MM.1S (cell line): ENCODE results near the gene CAMK2G.

ENCODE experiments used
- DNase-seq: peaks from one replicate; pipeline ENCODE4 v3.0.0-alpha.2; 2015
- H2AFZ ChIP-seq: fragments of 300-600 bp; sonication (generic); 2 replicates; pipeline ENCODE4 v1.6.0; 2016; ENCODE audit warnings: antibody characterized with exemption, low read length
- H3F3A ChIP-seq: fragments of 300-600 bp; sonication (generic); 2 replicates; pipeline ENCODE4 v1.6.1; 2016; ENCODE audit warnings: mild to moderate bottlenecking, antibody characterized with exemption, low read length, moderate library complexity, mixed read lengths; ENCODE audit not compliant: insufficient read depth
- H3K27ac ChIP-seq: fragments of 300-600 bp; sonication (generic); 2 replicates; pipeline ENCODE4 v1.5.1; 2016; ENCODE audit warnings: mild to moderate bottlenecking, low read length
- H3K27me3 ChIP-seq: fragments of 300-600 bp; sonication (generic); replicated peaks from 2 replicates; pipeline ENCODE4 v1.6.0; 2016; ENCODE audit warnings: low read length; ENCODE audit not compliant: insufficient read depth
- H3K36me3 ChIP-seq: fragments of 300-600 bp; sonication (generic); replicated peaks from 2 replicates; pipeline ENCODE4 v1.6.1; 2016; ENCODE audit warnings: mild to moderate bottlenecking, low read length, mixed read lengths; ENCODE audit not compliant: insufficient read depth
- H3K4me1 ChIP-seq: fragments of 300-600 bp; sonication (generic); 2 replicates; pipeline ENCODE4 v1.6.1; 2016; ENCODE audit warnings: low read length, mixed read lengths
- H3K4me2 ChIP-seq: fragments of 300-600 bp; sonication (generic); 2 replicates; pipeline ENCODE4 v1.6.0; 2016; ENCODE audit warnings: low read depth, low read length
- H3K4me3 ChIP-seq: fragments of 300-600 bp; sonication (generic); 2 replicates; pipeline ENCODE4 v1.5.1; 2016; ENCODE audit warnings: low read length, mixed read lengths
- H3K79me2 ChIP-seq: fragments of 300-600 bp; sonication (generic); 2 replicates; pipeline ENCODE4 v1.6.1; 2016; ENCODE audit warnings: mixed run types, low read length, mixed read lengths
- H3K9ac ChIP-seq: fragments of 300-600 bp; sonication (generic); 2 replicates; pipeline ENCODE4 v1.6.1; 2016; ENCODE audit warnings: low read length, mixed read lengths
- H3K9me2 ChIP-seq: fragments of 300-600 bp; sonication (generic); replicated peaks from 2 replicates; pipeline ENCODE4 v1.6.1; 2016; ENCODE audit warnings: mild to moderate bottlenecking, low read length, mixed read lengths; ENCODE audit not compliant: insufficient read depth
- H3K9me3 ChIP-seq: fragments of 300-600 bp; sonication (generic); replicated peaks from 2 replicates; pipeline ENCODE4 v1.6.1; 2016; ENCODE audit warnings: mild to moderate bottlenecking, low read length, mixed read lengths; ENCODE audit not compliant: insufficient read depth
- H4K20me1 ChIP-seq: fragments of 300-600 bp; sonication (generic); 2 replicates; pipeline ENCODE4 v1.6.1; 2016; ENCODE audit warnings: mild to moderate bottlenecking, low read length, moderate library complexity, mixed read lengths; ENCODE audit not compliant: insufficient read depth
- EZH2 ChIP-seq: fragments of 300-600 bp; sonication (generic); optimal IDR thresholded peaks from 2 replicates; pipeline ENCODE3; 2017; ENCODE audit warnings: low read depth, mild to moderate bottlenecking, antibody characterized with exemption, low read length, mixed read lengths
- EZH2phosphoT487 ChIP-seq: fragments of 300-600 bp; sonication (generic); IDR thresholded peaks from 2 replicates; pipeline ENCODE4 v1.6.1; 2018; ENCODE audit warnings: antibody characterized with exemption, low read length
- TF ChIP-seq, protein P1 (sequence below): fragments of 300-600 bp; sonication (generic); IDR thresholded peaks from 2 replicates; pipeline ENCODE4 v1.5.1; 2016; ENCODE audit warnings: antibody characterized with exemption, low read length, mixed read lengths

Gene CAMK2G

GRCh38 chr10:73793456-73793855 lies 80.9 kb downstream of the CAMK2G start:
- no peak for TF ChIP-seq EZH2
- TF ChIP-seq, protein P1, sequence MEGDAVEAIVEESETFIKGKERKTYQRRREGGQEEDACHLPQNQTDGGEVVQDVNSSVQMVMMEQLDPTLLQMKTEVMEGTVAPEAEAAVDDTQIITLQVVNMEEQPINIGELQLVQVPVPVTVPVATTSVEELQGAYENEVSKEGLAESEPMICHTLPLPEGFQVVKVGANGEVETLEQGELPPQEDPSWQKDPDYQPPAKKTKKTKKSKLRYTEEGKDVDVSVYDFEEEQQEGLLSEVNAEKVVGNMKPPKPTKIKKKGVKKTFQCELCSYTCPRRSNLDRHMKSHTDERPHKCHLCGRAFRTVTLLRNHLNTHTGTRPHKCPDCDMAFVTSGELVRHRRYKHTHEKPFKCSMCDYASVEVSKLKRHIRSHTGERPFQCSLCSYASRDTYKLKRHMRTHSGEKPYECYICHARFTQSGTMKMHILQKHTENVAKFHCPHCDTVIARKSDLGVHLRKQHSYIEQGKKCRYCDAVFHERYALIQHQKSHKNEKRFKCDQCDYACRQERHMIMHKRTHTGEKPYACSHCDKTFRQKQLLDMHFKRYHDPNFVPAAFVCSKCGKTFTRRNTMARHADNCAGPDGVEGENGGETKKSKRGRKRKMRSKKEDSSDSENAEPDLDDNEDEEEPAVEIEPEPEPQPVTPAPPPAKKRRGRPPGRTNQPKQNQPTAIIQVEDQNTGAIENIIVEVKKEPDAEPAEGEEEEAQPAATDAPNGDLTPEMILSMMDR, result no peak
- no peak for TF ChIP-seq EZH2phosphoT487
- no peak for DNase-seq
- H3K9ac ChIP-seq, result no peak overlapping the region
- H3K9me2 ChIP-seq, result no peaks in the 10 kb centered on the region
- H2AFZ ChIP-seq, result no peak overlapping the region
- no peak overlapping the region for H3K4me3 ChIP-seq
- peaks cover 2% of the 10 kb centered on the region; the same call in 1 of the 2 replicates for H4K20me1 ChIP-seq
- no peaks in the 10 kb centered on the region for H3F3A ChIP-seq
- H3K4me1 ChIP-seq, result no peaks in the 10 kb centered on the region
- no peaks in the 10 kb centered on the region for H3K27me3 ChIP-seq
- H3K9me3 ChIP-seq, result no peaks in the 10 kb centered on the region
- no peak overlapping the region for H3K27ac ChIP-seq
- H3K36me3 ChIP-seq, result no peaks in the 10 kb centered on the region; the same call in 1 of the 2 replicates
- H3K4me2 ChIP-seq, result no peak overlapping the region
- peaks cover 2% of the 10 kb centered on the region; the same call in 1 of the 2 replicates for H3K79me2 ChIP-seq

DNA sequence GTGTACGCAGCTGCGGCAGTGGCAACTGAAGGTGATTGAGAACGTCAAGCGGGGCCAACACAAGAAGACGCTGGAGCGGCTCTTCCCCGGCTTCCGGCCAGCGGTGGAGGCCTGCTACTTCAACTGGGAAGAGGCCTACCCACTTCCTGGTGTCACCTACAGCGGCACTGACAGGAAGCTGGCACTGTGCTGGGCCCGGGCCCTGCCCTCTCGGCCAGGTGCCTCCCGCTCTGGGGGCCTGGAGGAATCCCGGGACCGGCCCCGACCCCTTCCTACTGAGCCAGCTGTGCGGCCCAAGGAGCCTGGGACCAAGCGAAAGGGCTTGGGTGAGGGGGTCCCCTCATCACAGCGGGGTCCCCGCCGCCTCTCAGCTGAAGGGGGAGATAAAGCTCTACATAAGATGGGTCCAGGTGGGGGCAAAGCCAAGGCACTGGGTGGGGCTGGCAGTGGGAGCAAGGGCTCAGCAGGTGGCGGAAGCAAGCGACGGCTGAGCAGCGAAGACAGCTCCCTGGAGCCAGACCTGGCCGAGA lies 82.4 kb downstream of the CAMK2G start:
- Histone ChIP-seq H4K20me1 (peaks cover 2% of the 10 kb centered on the region; the same call in 1 of the 2 replicates), H3F3A (no peaks in the 10 kb centered on the region), H3K4me3 (no peak overlapping the region), H3K79me2 (peaks cover 16% of the 10 kb centered on the region), H3K4me1 (no peaks in the 10 kb centered on the region), H3K4me2 (no peak overlapping the region), H2AFZ (no peak overlapping the region), H3K27ac (no peak overlapping the region), H3K36me3 (no peaks in the 10 kb centered on the region; the same call in 1 of the 2 replicates), H3K27me3 (no peaks in the 10 kb centered on the region), H3K9ac (no peak overlapping the region), H3K9me2 (no peaks in the 10 kb centered on the region), H3K9me3 (no peaks in the 10 kb centered on the region)
- TF ChIP-seq EZH2phosphoT487 (no peak), EZH2 (no peak)
- TF ChIP-seq, protein P1, result no peak
- DNase-seq, result no peak

DNA sequence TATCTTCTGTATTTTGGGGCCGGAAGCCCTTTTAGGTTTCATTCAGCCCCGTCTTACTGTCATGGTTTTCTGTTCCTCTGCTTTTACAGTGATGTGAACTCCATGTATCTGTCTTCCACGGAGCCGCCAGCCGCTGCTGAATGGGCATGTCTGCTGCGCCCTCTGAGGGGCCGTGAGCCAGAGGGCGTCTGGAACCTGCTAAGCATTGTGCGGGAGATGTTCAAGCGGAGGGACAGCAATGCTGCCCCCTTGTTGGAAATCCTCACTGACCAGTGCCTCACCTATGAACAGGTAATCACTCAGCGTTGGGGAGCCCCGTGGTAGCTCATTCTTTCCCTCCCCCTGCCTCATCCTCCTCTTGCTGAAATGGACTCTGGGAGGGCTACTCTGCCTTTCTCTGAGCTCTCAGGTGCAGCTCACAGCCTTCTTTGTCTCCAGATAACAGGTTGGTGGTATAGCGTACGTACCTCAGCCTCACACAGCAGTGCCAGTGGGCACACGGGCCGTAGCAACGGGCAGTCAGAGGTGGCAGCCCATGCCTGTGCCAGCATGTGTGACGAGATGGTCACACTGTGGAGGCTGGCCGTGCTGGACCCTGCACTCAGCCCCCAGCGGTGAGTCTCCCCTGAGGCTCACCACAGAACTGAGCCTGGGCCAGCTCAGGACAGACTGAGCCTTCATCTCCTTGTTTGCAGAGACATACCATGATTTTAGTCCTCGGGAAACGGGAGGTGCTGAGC lies 83.3 kb downstream of the CAMK2G start:
- Histone ChIP-seq H3K9ac (no peak overlapping the region), H3K4me2 (no peak overlapping the region), H3K9me3 (no peaks in the 10 kb centered on the region), H3K4me1 (no peaks in the 10 kb centered on the region), H3K27ac (no peak overlapping the region), H3K79me2 (peaks cover 24% of the 10 kb centered on the region), H3K4me3 (no peak overlapping the region), H2AFZ (no peak overlapping the region), H3K27me3 (no peaks in the 10 kb centered on the region), H3K36me3 (no peaks in the 10 kb centered on the region; the same call in 1 of the 2 replicates), H3F3A (peaks cover 4% of the 10 kb centered on the region), H3K9me2 (no peaks in the 10 kb centered on the region), H4K20me1 (peaks cover 2% of the 10 kb centered on the region; the same call in 1 of the 2 replicates)
- no peak for DNase-seq
- no peak for TF ChIP-seq EZH2phosphoT487
- TF ChIP-seq, protein P1, result no peak
- no peak for TF ChIP-seq EZH2
